LNCAP (cell line): ENCODE data around the gene ASCL4.

Source experiments
- CTCF ChIP-seq: fragments of 450-650 bp; IDR thresholded peaks from 2 replicates; pipeline ENCODE4 v1.5.1; 2017; ENCODE audit warnings: mild to moderate bottlenecking

Gene ASCL4

GRCh38 chr12:107764626-107765025, 9.9 kb upstream of the ASCL4 start:
- TF ChIP-seq CTCF, result no peak

- TF ChIP-seq CTCF, result no peak
Observed at GRCh38 chr12:107765316-107765715, 9.2 kb upstream of the ASCL4 start.

- no peak for TF ChIP-seq CTCF
Observed at GRCh38 chr12:107767466-107767865, 7.0 kb upstream of the ASCL4 start.

GRCh38 chr12:107775093-107775721, 703 bp downstream of the ASCL4 start:
- no peak for TF ChIP-seq CTCF

- no peak for TF ChIP-seq CTCF
Observed at GRCh38 chr12:107776171-107776570, 1.7 kb downstream of the ASCL4 start.

- no peak for TF ChIP-seq CTCF
Observed at GRCh38 chr12:107778383-107779025, 4.0 kb downstream of the ASCL4 start.

- TF ChIP-seq CTCF, result no peak
Observed at GRCh38 chr12:107779077-107779831, 4.8 kb downstream of the ASCL4 start.
